Left lobe of liver (tissue), 2 donors: Measurements from ENCODE around the gene NEDD8. TPM values are rescaled to one million over a fixed set of nuclear protein-coding genes. Genes with fewer than 3 reads are reported as not detected.

Experiments used
- ATAC-seq: fragments of 200-7000 bp; cut with Tn5 transposase; one replicate; pipeline ENCODE4 v1.9.1; 2020; ENCODE audit warnings: mild to moderate bottlenecking, moderate library complexity
- DNase-seq: peaks from one replicate; pipeline ENCODE4 v3.0.0-alpha.2; 2020; ENCODE audit warnings: low spot score
- total RNA-seq: library from RNA; stranded (reverse); gene quantifications from one replicate; pipeline ENCODE4 v1.2.1, GENCODE V29; 2021
- donor health status: DM: no; HTN: no; CAD: no; lungs with moderate emphysema.
- donor health status: DM: no; HTN: yes; CAD: no.

The NEDD8 gene
- 66.7 TPM for total RNA-seq

DNA sequence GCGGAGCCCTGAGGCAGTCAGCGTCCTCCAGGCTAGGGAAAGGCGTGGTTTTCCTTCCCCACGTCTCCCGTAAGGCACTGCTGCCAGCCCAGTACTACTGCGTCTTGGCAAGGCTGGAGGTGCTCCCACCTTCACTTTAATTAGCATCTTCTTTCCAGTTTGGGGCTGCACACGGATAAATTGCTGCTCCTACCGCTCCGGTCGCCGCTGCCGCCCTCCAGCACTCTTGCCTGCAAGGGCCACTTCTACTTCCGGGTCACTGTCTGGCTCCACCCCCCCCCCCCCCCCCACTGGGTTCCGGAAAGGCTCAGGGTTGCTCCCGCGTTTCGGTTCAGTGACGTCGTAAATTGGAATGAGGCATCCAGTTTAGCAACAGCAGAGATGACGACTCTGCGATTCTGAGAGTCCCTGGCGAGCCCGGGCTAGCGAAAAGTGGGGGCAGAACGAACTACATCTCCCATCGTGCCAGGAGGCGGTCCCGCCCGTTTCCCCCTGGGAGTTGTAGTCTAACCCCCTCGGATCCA, at the start of gene NEDD8:
Gene NEDD8 (minus strand): TSS at position 247 of the 524 bp plus-strand sequence. CDS start 100 bp downstream, at position 147.
- DNase-seq = peak; percentile 91
- peak; percentile 91 for ATAC-seq

DNA sequence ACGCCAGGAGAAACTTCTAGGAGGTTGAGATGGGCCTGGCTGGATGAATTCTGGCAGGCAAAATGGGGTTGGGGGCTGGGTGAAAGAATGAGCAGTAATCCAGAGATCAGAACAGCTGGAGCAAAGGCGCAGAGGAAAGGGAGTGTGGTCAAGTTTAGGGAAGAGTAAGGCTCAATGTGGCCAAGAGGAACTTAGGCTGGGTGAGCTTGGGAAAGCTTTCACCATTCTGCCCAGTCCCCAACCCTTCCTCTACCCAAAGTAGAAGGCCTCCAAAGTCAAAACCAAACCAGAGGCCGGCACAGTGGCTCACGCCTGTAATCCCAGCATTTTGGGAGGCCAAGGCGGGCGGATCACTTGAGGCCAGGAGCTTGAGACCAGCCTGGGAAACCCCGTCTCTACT, 49.5 kb upstream of the NEDD8 start:
- DNase-seq (no peak), ATAC-seq (no peak)

DNA sequence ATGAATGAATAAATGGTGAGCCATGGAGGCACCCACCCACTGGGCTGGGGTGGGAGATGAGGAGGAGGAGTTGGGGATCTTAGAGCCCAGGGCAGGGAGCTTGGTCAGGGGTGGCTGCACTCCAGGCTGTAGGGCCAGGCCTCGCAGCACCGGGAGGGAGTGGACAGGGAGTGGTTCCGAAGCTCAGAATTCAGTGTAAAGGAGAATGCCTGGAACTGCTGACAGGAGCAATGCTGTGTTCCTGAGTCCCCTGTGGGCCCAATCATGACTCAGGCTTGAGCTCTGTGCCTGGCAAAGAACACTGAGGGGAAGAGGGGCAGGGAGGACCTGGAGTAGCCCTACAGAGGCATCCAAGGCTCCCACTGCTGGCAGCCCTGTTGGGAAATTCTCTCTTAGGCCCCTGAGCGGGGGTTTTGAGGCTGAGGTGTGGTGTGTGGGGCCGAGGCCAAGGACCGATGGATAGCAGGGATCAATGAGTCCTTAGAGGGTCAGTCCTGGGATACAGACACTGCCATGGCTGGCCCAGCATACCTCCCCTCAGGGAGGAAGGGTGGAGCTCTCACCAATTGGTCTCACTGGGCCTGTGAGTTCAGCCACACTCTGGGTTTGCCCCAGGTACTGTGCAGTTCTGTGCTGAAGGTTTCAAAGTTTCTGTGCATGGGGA, 48.8 kb upstream of the NEDD8 start:
- ATAC-seq = no peak
- DNase-seq = no peak

DNA sequence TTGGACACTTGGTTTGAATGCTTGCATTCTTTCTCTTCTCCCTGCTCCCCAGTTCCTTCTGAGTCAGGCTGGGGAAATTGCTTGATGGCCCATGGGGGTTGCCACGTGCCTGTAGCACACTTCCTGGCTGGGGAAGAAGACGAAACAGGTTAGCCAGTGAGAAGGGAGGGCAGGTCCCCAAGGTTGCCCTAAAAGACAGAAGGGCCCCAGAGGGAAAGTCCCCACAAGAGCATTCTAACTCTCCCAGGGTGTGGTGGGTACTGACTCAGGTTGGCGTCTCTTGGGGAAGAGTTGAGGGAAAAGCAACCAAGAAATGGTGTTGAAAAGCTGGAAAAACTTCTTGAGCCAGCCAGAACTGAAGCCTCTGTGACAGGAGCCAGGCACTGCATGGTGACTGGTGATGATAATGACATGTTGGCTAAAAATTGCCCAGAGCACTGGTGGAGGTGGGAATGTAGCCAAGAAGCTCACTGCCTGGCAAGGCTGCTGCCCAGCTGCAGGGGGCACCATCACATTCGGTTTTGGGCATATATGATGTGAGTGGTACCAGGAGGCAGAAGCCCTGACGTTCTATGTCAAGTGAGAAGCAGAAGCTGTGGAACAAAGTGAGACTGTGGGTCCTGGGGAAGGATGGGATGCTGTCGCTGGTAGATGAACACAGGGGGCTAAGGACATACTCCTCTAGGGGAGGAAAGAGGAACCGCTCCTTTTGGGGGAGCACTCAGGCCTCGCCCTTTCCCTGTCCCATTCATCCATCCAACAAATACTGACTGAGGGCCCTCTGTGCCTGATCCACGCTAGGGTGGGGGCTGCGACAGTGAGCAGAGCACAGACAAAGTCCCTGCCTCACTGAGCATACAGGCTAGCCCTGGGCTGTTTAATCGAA, 47.4 kb upstream of the NEDD8 start:
- ATAC-seq (peak; percentile 65), DNase-seq (no peak)

DNA sequence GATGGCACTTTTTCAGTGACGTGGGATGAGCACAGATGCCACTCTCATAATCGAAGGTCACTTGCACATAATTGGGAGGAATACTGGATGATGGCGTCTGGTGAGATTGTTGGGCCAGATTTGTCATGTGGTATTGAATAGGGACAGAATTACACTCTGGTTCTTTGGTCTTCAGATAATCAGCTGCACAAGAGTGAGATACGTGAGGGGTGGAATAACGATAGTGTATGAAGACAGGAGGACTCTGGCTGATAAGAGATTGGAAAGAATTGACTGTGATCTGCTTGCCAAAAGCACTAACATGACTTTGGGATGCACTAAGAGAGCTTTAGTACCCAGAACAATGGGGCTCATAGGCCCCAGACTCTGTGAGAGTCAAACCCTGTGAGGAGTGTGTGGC, 46.3 kb upstream of the NEDD8 start:
- DNase-seq = no peak
- ATAC-seq = no peak

DNA sequence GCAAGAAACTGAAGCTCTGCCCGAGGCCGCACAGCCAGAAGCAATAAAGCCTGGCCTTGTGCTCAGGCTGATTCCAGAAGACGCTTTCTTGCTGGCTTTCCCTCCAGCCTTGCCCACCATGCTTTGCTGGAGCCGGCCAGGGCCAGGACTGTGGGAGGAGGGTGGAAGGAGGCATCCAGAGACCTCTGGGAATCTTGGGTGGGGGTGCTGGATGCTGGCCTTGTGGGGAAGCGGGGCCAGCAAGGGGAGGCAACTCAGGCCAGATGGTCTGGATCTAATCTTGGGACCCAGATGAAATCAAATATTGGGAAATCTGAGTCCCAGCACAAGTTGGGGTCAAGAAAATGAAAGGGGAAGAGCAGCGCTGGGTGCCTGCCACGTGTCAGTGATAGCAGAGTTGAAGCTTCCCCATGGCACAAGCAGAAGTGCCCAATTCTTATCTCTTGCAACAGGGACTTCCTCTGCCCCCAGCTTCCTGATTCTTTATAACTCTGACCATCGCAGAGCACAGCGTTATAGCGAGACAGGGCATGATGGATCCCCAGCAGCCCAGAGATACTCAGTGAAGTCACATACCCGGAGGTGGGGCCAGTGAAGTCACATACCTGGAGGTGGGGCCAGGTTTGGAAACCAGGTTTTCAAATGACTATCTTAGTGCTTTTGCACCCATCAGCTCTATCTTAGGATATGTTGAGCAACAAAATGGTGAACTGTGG, 45.6 kb upstream of the NEDD8 start:
- ATAC-seq (no peak), DNase-seq (no peak)

DNA sequence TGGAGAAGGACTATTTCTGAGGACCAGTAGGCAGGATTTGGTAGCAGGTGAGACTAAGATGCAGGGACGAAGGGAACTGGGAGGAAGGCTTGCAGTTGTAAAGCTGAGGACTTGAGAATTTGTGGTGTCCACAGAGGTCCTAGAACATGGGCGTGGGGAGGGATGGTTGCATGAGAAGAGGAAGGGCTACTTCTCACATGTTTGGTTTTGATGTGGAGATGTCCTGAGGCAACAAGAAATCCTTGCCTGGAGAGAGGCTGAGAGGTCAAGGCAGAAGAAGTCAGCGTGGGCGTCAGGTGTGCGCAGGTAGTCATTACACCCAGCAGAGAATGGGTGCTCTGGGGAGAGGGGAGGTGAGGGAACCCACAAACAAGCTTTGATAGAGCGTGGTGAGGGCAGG, 44.9 kb upstream of the NEDD8 start:
- DNase-seq (no peak), ATAC-seq (no peak)

DNA sequence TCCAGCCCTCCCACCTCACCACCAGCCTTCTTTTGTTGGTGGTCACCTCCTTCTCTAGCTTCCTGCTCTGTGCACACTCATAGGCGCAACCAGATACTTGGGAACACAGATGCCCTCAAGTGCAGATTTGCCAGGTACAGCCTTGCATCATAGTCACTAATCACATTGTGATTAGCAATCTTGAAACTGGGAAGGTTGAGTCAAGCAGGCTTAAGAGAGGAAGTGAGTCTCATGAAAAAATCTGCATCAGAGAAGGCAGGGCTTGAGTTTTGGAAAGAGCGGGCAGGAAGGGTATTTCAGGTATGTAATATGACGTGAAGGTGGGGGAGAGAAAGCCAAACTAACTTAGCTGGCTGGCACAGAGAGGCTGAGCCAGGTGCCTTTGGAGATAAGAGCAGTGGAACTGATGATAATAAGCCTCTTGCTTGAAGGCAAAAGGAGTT, 42.0 kb upstream of the NEDD8 start:
- no peak for ATAC-seq
- no peak for DNase-seq

DNA sequence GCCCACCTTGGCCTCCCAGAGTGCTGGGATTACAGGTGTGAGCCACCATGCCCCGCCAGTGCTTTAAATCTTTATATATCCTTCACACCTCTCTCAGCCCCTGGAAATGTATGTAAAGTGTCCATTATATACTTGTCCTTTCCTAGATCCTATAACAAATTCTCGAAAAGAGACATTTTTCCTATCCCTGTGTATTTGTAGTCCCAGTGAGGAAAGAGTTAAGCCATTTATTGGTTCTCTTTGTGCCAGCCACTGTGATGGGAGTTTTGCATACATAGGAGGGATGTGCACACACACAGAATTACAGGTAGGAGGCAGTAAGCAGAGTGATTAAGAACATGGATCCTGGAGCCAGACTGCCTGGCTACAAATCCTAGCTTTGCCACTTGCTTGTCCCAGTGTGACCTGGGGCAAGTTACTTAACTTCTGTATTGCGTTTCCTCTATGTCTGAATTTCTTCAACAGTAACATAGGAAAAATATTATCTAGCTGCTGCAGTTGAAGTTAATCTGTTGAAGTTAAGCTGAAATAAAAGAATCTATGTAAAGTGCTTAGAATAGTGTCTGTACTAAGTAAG, 41.3 kb upstream of the NEDD8 start:
- ATAC-seq = peak; percentile 54
- no peak for DNase-seq

DNA sequence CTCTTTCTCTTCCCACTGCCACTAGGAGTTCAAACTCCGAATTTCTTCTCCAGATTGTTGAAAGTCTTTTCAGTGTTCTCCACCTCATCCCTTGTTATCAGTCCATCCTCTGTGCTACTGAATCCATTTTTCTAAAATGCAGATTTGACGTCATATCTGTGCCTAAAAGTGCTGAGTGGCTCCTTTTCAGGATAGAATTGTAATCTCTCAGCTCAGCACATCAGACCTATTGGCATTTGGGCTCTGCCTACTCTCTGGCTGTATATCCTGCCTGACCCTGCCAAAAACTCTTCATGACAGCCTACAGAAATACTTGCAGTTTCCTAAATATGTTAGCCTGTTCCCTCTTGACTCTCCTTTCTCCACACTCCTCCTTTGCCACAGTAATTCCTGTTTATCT, 40.3 kb upstream of the NEDD8 start:
- DNase-seq = no peak
- ATAC-seq = no peak

DNA sequence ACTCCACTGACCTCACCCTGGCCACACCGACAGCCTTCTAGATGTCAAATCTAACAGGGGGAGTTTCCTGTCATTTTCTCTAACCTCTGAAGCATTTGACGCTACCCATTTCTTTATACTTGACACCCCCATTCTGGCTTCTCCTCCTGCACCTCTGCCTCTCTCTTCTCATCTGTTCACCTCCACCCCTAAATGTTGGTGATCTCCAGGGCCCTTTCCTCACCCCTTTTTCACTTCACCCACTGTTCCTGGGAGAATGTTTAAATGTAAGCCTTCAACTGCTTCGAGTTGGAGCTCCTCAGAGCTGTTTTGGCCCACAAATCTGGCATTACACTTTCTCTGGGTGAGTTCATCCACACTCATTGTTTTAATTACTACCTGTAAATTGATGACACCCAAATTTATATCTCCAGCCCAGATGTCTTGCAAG, 39.7 kb upstream of the NEDD8 start:
- DNase-seq = no peak
- no peak for ATAC-seq

DNA sequence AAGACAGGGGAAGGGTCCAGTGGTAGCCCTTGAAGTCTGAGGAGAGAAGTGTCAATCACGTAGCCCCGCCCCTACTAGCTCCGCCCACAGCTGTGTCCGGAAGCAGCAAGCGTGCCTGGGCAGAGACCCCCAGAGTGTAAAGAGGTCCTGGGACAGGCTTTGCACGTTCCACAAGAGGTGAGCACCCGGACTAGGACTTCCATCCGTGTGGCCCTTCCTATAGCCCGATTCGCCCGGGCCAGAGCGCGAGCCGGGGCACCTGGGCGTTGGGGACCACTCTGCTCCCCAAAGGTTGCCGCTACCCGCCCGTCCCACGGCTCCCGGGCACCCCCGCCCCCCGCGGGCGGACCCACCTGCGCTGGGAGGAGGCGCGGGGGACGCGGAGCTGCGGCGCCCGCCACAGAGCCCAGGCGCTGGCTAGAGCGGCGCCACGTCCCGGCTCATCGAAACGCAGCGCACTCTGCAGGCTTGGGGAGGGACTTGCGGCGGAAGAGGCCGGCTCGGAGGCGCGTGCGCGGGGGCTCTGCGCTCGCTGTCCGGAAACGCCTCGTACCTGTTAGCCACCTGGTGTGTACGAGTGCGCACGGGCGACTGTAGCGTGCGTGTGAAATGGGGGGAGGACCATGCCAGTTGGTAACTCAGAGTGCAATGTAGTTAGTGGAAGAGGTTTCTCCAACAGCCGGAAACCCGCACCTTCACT, 39.1 kb upstream of the NEDD8 start, which contains the start of gene RABGGTA:
Gene RABGGTA (minus strand): TSS at position 464 of the 700 bp plus-strand sequence. CDS start 482 bp downstream, outside the sequence.
- ATAC-seq = peak; percentile 94
- DNase-seq = peak; percentile 88

DNA sequence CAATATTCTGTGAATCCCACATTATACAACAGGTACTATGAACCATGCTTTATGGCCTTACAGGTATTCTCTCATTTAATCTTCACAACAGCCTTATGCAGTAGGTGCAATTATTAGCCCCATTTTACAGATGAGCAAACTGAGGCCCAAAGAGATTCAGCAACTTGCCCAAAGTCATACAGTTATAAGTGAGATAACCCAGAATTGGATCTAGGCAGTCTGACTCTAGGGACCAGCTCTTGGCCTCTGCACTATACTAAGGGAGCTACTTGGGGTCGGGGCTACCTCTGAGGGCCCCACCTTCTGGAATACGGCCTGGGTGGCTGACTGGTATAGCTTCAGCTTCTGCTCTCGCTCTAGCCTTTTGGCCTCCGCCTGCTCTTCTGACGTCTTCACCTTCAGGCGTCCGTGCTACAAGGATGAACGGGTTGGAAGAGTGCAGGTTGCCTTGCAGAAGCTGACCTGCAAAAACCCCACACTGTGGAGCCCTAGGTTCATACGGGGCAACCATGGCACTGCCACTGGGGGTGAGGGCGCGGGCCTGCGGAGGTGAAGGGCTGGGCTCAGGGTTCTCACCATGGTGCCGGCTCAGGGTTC, 38.5 kb upstream of the NEDD8 start:
- DNase-seq = no peak
- peak; percentile 24 for ATAC-seq

DNA sequence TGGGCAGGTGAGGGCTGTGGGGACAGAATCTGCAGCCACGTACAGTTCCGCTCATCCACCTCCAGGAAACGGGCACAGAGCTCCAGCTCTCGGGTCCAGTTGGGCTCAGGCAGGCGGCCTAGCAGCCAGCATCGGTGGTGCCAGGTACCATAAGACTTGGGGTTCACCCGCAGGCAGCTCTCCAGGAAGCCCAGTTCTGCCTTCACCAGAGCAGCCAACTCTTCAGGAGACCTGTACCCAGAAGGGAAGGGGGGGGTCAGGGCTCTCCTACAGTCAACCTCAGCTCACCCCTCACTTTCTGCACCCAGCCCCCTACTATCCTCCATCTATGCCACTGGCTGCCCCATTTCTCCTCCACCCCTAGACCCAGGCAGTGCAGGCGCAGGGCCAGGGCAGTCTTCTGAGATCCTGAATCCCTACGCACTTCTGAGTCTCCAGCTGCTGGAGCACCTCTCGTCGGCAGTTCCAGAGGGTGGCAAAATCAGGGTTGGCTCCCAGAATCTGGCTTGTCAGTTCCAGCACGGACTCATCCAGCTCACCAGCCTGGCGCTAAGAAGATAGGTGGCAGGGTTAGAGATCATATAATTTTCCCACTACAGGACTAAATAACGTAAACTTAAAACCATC, 37.9 kb upstream of the NEDD8 start:
- no peak for DNase-seq

DNA sequence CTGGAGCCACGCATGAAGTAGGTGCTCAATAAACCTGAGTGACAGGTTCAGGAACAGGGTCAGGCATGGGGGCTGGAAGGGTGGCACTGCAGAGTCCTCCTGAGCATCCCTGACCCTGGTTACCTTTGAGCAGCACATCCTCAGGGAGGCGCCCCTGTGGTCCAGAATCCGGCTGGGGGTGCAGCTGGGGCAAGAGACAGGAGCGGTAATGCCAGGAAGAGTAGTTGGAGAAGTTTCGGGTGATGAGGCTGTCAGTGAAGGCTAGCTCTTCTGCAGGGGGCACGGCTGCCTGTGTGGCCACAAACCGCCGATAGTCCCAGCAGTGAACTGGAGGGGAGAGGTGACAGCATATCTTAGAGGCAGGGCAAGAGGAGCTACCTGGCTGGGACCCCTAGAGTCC, 37.2 kb upstream of the NEDD8 start:
- DNase-seq (no peak), ATAC-seq (no peak)

More for the DNA sequence above, 37.9 kb upstream of the NEDD8 start:
- ATAC-seq = no peak

DNA sequence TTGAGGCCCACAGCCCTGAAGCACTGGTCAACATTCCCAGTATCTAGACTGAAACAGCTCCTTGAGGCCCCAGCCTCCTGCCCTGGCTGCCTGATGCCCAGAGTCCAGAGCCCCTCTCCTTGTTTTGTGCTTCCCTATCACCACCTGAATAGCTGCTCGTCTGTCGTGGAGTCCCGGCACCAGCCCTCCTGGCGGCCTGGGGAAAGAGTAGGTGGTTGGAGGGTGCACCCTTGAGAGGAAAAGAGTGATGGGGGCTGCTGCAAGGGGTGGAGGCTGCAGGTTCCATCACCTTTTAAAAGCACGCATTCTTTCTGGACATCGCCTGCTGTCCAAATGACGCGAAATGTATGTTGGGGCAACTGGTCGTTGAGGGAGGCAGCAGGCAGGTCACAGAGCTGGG, 36.1 kb upstream of the NEDD8 start:
- ATAC-seq (no peak), DNase-seq (no peak)

DNA sequence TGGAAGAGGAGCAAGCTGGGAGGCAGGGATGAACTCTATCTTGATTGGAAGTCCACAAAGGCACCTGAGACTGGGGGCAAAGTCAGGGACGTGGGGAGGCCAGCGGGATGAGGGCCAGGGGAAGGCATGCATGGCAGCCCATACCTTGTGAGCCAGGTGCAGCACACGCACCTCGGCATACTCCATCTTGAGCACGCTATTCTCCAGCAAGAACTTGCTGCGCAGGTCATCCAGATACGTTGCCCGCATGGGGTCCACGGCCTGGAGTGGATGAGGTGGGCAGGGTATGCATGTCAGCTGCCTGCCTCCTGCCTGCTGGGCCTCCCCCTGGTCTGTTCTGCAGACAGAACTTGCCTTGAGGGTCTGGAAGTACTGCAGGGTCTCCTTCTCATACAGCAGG, 35.3 kb upstream of the NEDD8 start:
- DNase-seq = no peak
- ATAC-seq = no peak

DNA sequence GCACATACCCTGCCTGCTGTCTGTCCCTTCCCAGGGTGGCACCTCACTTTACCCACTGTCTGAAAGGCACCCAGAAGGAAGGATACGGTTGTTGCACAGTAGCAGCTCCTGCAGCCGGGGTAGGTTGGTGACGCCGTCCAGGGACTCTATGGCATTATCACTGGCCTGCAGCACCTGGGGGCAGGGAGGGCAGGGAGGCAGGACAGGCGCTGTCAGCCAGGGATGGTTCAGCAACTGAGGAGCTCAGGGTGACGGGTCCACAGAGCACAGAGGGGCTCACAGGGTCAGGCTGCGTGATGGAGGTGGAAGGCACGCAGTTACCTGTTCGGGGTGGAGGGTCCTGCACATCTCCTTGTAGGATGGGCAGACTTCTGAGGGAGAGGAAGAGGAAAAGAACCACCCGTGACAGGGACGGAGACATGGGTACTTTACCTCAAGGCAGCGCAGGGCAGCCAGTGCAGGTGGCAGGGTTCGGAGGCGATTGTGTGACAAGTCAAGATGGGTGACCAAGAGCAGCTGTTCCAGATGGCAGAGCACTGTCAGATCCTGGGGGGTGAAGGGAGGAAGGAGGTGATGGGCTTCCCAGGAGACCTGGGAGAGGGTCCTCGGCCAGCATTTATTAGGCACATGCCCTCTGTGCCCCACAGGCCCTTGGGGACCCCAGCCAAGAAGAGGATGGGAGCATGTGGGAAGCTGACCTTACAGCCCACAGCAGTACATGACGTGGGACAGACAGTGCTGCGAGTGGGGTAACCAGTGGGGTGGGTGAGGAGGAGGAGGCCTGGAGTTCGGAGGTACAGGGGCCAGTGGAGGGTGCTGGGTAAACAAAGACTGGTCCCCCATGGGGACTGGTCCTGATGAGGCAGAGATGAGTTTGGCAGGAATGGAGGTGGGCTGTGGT, 34.4 kb upstream of the NEDD8 start:
- DNase-seq (no peak), ATAC-seq (no peak)
